HG02943 (cell line): ENCODE measurements around the gene PICALM.
A peak's percentile ranks its signal among the peaks of the same experiment; 100 is the strongest.

Experiments used
- ATAC-seq: cut with Tn5 transposase; IDR thresholded peaks from one replicate; pipeline ENCODE4 v1.9.1; 2021; ENCODE audit warnings: mild to moderate bottlenecking, low read depth, moderate library complexity; ENCODE audit not compliant: unreplicated experiment

The PICALM gene

DNA sequence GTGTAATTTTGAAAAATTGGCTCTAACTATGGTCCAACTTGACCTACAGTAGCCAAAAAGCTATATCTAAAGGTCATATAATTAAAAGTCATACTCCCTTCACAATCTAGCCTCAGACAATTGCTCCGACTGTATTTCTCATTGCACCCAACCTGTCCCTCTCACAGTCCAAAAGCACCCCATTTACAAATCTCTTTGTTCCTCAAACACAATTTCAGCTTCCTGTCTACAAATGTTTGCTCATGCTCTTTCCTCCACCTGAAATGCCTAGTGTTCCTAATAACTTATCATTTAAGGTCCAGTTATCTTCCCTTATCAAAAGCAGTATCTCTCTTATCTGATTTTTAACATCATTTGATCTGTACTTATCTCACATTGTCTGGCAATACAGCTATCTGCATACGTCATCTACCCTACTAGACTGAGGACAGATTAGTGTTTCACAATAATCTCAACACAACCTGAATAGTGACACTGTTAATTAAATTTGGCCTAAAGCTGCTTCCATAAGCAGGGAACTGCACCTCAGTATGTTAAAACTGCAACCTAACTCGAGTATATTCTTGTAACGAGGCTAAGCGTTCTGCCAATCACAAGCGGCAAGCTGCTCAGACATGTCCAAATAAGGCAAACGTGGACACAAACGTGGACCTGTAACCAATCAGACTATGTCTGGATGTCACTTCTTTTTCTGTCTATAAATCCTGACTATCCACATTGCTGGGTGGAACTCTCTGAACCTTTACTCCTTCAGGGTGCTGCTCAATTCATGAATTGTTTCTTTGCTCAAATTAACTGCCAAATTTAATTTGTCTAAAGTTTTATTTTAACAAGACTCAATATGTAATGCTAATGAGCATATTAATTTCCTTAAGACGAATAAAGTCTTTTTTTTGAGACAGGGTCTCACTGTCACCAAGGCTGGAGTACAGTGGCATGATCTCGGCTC, 15.9 kb downstream of the PICALM start:
- no peak for ATAC-seq

DNA sequence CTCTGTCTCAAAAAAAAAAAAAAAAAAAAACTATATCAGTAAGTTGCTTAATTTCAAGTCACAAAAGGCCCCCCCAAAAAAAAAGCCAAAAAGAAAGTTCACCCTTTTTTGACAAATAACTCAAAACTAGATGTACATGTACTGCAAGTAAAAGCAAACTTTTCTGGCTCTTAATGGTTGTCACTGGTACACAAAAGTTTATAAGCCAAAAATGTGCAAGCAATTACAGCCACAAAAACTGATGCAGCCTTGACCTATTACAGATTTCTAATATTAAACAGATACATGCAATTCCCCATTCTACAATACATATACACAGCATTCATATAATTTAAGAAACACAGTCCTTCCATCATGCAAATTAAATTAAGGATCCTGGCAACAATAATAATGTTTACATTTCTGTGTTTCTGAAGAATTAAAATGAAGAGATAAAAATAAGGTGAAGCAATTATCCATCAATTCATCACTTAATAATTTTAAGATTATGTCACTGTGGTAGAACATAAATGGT, 18.6 kb downstream of the PICALM start:
- ATAC-seq: no peak

DNA sequence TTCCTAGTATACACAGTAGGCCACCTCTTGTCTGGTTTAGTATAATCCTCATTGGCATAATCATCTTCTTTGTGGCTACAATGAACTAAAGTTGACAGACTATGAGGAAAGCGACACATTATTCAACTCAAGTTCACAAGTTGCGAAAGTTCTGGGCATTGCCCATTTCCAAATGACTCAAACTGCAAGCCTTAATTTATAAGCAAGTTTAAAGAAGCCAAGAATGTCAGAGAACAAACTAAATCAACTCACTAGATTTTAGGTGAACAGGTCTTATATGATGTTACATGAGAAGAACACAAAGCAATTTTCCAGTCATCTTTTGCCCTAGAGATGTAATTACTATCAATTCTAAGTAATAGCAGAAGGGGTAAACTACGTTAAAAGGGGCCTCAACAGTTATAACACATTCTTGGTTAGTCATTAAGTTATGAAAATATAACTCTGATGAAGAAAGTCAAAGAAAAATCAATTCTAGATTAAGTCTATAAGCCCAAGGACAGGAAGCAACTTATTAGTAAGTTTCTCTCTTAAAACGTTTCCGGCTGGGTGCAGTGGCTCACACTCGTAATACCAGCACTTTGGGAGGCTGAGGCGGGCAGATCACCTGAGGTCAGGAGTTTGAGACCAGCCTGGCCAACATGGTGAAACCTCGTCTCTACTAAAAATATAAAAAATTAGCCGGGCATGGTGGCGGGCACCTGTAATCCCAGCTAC, 21.5 kb downstream of the PICALM start:
- ATAC-seq: no peak

DNA sequence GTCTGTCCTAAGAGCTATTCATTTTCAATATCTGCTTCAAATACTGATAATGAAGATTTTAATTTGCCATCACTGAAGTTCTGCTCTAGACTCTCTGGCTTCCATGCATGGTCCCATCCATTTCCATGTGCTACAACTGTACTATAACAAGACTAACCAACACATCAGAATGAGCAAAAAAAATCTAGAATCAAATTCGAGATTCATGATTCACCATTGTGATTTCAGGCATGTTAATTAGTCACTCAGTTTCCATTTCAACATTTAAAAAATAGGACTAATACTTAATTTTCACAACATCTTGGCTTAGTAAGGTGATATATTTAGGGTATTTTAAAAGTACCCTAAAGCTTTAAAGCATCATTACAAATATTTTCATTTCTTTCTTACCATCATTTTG, 22.8 kb downstream of the PICALM start:
- no peak for ATAC-seq

DNA sequence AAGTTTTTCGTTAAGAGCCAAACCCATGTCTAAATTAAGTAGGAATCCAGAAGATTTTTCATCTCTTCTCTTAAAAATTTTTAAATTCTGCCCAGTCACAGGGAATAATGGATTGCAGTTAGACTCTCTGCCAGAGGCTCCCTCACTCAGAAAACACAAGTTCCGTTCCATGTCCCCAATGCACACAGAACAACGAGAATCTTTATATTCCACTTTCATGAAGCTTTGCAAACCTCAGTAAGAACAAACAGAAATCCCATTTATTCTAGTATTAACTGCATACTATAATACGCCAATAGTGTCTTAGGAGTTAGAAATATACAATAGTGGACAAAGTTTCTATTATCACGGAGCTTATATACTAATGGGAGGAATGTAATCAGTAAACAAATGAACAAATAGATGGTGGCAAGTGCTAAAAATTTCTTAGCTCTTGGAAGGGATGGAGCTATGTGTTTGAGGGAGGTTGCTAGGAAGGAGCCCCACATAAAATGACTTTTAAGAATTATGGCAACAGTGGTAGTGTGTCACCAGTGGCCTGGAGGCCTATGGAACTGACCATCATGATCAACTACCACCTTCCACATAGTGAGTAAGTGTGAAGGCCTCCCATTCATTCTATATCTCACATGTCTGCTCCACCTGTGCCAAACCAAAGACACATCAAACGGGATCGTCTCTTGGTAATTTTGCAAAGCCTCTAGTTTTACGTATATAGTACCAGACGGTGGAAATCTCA, 24.9 kb downstream of the PICALM start:
- no peak for ATAC-seq

- peak; percentile 72 for ATAC-seq
Observed at GRCh38 chr11:86041975-86042378, 26.9 kb downstream of the PICALM start.

- no peak for ATAC-seq
Observed at GRCh38 chr11:86040919-86041850, 27.7 kb downstream of the PICALM start.

DNA sequence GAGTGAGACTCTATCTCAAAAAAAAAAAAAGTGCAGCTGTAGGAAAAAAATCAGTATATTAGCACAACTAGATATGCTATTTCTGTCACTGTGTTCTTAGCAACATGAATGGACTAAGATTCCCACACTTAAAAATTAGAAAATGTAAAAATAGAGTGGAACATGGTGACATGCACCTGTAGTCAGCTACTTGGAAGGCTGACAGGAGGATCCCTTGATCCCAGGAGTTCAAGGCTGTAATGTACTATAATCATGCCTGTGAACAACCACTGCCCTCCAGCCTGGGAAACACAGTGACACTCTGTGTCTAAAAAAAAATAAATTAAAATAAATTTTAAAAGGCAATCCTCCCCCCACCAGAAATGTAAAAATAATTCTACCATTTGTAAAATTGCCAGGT, 29.8 kb downstream of the PICALM start:
- ATAC-seq: no peak

- ATAC-seq: no peak
Observed at GRCh38 chr11:86037743-86038142, 31.1 kb downstream of the PICALM start.

DNA sequence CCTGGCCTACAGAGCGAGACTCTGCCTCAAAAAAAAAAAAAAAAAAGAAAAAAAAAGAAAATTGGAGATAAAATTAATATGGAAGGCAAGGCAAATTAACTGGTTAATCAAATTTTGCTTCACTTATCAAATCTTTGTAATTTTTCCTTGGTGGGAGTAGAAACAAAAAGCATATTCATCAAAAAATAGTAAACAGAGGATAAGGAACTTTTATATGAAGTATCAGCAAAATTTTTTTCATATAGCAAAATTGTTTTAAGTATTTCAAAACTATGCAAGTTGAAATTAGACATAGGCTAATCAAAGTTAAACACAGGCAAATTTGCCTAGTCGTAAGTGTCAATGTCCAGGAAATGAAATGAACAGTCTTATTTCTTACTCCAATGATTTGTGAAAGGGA, 33.0 kb downstream of the PICALM start:
- no peak for ATAC-seq

DNA sequence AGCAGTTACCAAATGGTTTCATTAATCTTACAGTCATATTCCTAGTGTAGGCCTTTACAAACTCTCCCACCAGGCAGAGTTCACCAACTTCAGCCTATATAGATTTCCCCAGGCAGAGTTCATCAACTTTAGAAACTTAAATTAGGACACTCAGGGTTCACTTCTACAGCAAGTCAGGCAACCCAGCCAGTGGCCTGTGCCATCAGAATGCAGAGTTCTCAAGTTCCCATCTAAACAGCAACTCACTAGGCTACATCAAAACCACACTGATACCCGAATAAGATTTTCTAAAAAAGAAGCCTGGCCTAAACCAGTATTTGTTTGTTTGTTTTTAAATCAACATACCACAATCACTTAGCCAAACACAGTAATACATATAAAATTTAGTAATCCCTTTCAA, 33.7 kb downstream of the PICALM start:
- ATAC-seq: no peak

DNA sequence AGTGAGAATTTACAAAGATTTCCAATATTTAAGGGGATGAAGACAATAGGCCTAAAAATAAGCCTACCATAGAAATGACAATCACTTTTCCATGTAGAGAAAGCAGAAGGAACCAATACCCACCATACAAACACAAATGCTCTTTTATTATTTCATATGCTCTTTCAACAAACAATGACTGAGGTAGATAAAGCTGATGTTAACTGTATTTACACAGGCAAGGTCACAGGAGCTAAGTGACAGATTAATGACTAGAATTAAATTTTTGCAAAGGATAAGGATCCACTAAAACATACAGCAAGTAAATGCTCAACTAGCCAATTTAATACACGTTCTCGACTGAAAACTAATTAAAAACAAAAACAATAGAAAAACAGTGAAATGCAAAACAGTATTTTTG, 34.2 kb downstream of the PICALM start:
- ATAC-seq: no peak

- ATAC-seq: no peak
Observed at GRCh38 chr11:86021377-86021776, 47.5 kb downstream of the PICALM start.

DNA sequence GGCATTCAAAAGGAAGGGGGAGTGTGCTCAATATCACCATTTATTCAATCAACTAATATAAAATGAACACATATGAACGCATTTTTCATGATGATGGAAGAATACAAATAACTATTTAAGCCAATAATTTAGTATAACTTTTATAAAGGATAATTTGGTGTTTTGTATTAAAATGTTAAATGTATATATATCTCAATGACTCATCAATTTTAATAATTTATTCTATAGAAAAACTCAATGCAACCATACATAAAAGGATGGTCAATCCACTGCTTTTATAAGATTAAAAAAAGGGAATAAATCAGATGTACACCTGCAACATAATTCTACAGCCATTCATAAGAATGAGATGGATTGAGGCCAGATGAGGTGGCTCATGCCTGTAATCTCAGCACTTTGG, 50.6 kb downstream of the PICALM start:
- ATAC-seq: no peak

- ATAC-seq: no peak
Observed at GRCh38 chr11:86016451-86016850, 52.4 kb downstream of the PICALM start.

DNA sequence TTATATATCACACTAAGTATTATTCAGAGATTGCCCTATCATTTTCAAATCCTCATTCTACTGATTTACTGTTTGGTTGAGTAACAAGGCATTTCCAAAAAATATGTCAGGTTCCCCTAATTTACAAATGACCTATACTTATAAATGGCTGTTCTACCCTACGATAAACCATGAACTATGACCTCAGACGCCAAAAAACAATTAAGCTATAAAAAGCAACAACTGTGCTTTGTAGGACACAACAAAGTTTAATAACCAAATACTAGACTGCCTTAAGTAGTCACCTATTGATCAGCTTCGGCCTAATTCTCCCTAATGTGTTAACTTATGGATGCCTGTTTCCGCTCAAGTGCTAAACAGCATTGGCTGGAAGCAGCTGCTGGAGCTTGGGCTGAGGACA, 53.2 kb downstream of the PICALM start:
- ATAC-seq: no peak

DNA sequence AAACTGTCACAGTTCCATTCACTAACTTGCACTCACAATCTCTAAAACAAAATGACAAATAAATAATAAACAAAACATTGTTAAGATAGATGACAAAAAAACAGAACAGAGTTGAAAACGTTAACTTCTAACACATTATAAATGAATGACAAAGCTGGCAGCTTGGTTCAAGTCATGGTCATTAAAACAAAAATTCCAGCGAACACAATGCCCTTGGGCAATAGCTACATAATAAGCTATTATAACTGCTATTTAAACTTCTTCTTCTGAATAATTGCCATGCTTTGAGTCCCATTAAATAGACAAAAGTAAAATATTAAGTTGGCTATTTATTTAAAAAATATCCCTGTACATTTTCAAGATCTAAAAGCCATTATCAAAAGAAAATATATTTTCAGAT, 54.7 kb downstream of the PICALM start:
- no peak for ATAC-seq

- no peak for ATAC-seq
Observed at GRCh38 chr11:86013713-86014112, 55.2 kb downstream of the PICALM start.

DNA sequence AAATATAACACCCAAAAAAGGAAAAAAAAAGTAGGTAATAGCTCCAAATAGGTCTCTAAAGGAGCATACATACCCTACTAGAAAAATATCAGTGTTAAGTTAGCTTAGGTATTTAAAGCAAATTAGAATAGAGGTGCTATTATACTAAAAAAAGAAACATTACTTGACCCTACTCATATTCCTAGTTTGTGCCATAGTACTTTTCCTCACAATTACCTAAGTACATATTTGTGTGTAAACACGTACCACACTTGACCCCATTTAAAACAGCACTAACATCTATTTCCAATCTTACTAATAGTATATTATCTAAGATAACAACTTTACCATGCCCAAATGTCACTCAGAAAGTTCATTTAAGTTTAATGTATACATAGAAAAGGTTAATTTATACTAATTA, 57.7 kb downstream of the PICALM start:
- ATAC-seq: no peak

GRCh38 chr11:86003654-86004053, 65.2 kb downstream of the PICALM start:
- ATAC-seq: no peak
